ENCODE results near the gene WFDC1.

The WFDC1 gene

GRCh38 chr16:84302111-84302954 is 7.7 kb downstream of the WFDC1 start:
- no peak for DNase-seq (ENCODE audit: low spot score)

GRCh38 chr16:84303023-84303422 is 8.3 kb downstream of the WFDC1 start:
- DNase-seq (ENCODE audit: low spot score): no peak

GRCh38 chr16:84303516-84303915 is 8.8 kb downstream of the WFDC1 start:
- DNase-seq (ENCODE audit: low spot score): no peak

- DNase-seq (ENCODE audit: low spot score): no peak
Measured at GRCh38 chr16:84306564-84306963, 11.9 kb downstream of the WFDC1 start.

GRCh38 chr16:84307209-84307954 is 12.7 kb downstream of the WFDC1 start:
- DNase-seq (ENCODE audit: low spot score): no peak

- DNase-seq (ENCODE audit: low spot score): no peak
Measured at GRCh38 chr16:84308120-84308519, 13.4 kb downstream of the WFDC1 start.

GRCh38 chr16:84310642-84311041 is 16.0 kb downstream of the WFDC1 start:
- DNase-seq (ENCODE audit: low spot score): no peak

GRCh38 chr16:84312783-84313382 is 18.2 kb downstream of the WFDC1 start:
- DNase-seq (ENCODE audit: low spot score): no peak

GRCh38 chr16:84313921-84314320 is 19.2 kb downstream of the WFDC1 start:
- DNase-seq (ENCODE audit: low spot score): no peak

- DNase-seq (ENCODE audit: low spot score): no peak
Measured at GRCh38 chr16:84314373-84314772, 19.7 kb downstream of the WFDC1 start.

GRCh38 chr16:84314814-84315213 is 20.1 kb downstream of the WFDC1 start:
- DNase-seq (ENCODE audit: low spot score): no peak

GRCh38 chr16:84315422-84315821 is 20.7 kb downstream of the WFDC1 start:
- DNase-seq (ENCODE audit: low spot score): no peak

- DNase-seq (ENCODE audit: low spot score): no peak
Measured at GRCh38 chr16:84318091-84318975, 23.7 kb downstream of the WFDC1 start.

GRCh38 chr16:84319146-84319760 is 24.6 kb downstream of the WFDC1 start:
- DNase-seq (ENCODE audit: low spot score): no peak

GRCh38 chr16:84320511-84320910 is 25.8 kb downstream of the WFDC1 start:
- DNase-seq (ENCODE audit: low spot score): no peak

- no peak for DNase-seq (ENCODE audit: low spot score)
Measured at GRCh38 chr16:84321932-84322331, 27.3 kb downstream of the WFDC1 start.

- no peak for DNase-seq (ENCODE audit: low spot score)
Measured at GRCh38 chr16:84322749-84323148, 28.1 kb downstream of the WFDC1 start.

- no peak for DNase-seq (ENCODE audit: low spot score)
Measured at GRCh38 chr16:84323606-84324005, 28.9 kb downstream of the WFDC1 start.

- no peak for DNase-seq (ENCODE audit: low spot score)
Measured at GRCh38 chr16:84324434-84325262, 30.0 kb downstream of the WFDC1 start.

- no peak for DNase-seq (ENCODE audit: low spot score)
Measured at GRCh38 chr16:84326545-84326944, 31.9 kb downstream of the WFDC1 start.

All from CD4-positive, alpha-beta T cell treated with Interleukin-15 for 4 hours (primary cell).